ENCODE results near the gene PIWIL4.
"Not testable (repeated sequence)": the region's sequence is repeated elsewhere in the genome, so short reads cannot be mapped to it uniquely, and the experiment has no call there.

Gene PIWIL4

GRCh38 chr11:94583213-94583865 lies 16.2 kb downstream of the PIWIL4 start:
- in situ Hi-C loops (cut with MboI; ENCODE audit: low sequenced_read_pairs): no loop called here

GRCh38 chr11:94583866-94584500 lies 16.8 kb downstream of the PIWIL4 start:
- in situ Hi-C loops (cut with MboI; ENCODE audit: low sequenced_read_pairs): no loop called here

GRCh38 chr11:94584978-94585377 lies 17.8 kb downstream of the PIWIL4 start:
- in situ Hi-C loops (cut with MboI; ENCODE audit: low sequenced_read_pairs): no loop called here

GRCh38 chr11:94585399-94585798 lies 18.2 kb downstream of the PIWIL4 start:
- in situ Hi-C loops (cut with MboI; ENCODE audit: low sequenced_read_pairs): no loop called here

GRCh38 chr11:94586546-94586945 lies 19.4 kb downstream of the PIWIL4 start:
- in situ Hi-C loops (cut with MboI; ENCODE audit: low sequenced_read_pairs): no loop called here

- in situ Hi-C loops (cut with MboI; ENCODE audit: low sequenced_read_pairs): no loop called here
These were observed 19.8 kb downstream of the PIWIL4 start for GRCh38 chr11:94586978-94587377.

GRCh38 chr11:94588366-94588942 lies 21.3 kb downstream of the PIWIL4 start:
- in situ Hi-C loops (cut with MboI; ENCODE audit: low sequenced_read_pairs): no loop called here

GRCh38 chr11:94590352-94591041 lies 23.3 kb downstream of the PIWIL4 start:
- in situ Hi-C loops (cut with MboI; ENCODE audit: low sequenced_read_pairs): no loop called here

GRCh38 chr11:94593030-94593429 lies 25.9 kb downstream of the PIWIL4 start:
- in situ Hi-C loops (cut with MboI; ENCODE audit: low sequenced_read_pairs): no loop called here

- in situ Hi-C loops (cut with MboI; ENCODE audit: low sequenced_read_pairs): no loop called here
These were observed 27.9 kb downstream of the PIWIL4 start for GRCh38 chr11:94595076-94595475.

- in situ Hi-C loops (cut with MboI; ENCODE audit: low sequenced_read_pairs): no loop called here
These were observed 30.7 kb downstream of the PIWIL4 start for GRCh38 chr11:94597896-94598295.

- in situ Hi-C loops (cut with MboI; ENCODE audit: low sequenced_read_pairs): no loop called here
These were observed 32.3 kb downstream of the PIWIL4 start for GRCh38 chr11:94599510-94599909.

- in situ Hi-C loops (cut with MboI; ENCODE audit: low sequenced_read_pairs): loop anchor here (25.0 kb wide), 1 partner anchor 285 kb away; no protein-coding TSS in a partner anchor
These were observed 35.5 kb downstream of the PIWIL4 start for GRCh38 chr11:94602430-94603372.

GRCh38 chr11:94603587-94603986 lies 36.4 kb downstream of the PIWIL4 start:
- in situ Hi-C loops (cut with MboI; ENCODE audit: low sequenced_read_pairs): loop anchor here (25.0 kb wide), 1 partner anchor 284 kb away; no protein-coding TSS in a partner anchor

GRCh38 chr11:94604482-94604881 lies 37.3 kb downstream of the PIWIL4 start:
- in situ Hi-C loops (cut with MboI; ENCODE audit: low sequenced_read_pairs): loop anchor here (25.0 kb wide), 1 partner anchor 283 kb away; no protein-coding TSS in a partner anchor

GRCh38 chr11:94613120-94613519 lies 46.0 kb downstream of the PIWIL4 start:
- in situ Hi-C loops (cut with MboI; ENCODE audit: low sequenced_read_pairs): loop anchor here (25.0 kb wide), 1 partner anchor 274 kb away; no protein-coding TSS in a partner anchor

GRCh38 chr11:94623120-94623735 lies 56.1 kb downstream of the PIWIL4 start:
- in situ Hi-C loops (cut with MboI; ENCODE audit: low sequenced_read_pairs): loop anchor here (25.0 kb wide), 1 partner anchor 264 kb away; no protein-coding TSS in a partner anchor

GRCh38 chr11:94625422-94625821 lies 58.3 kb downstream of the PIWIL4 start:
- in situ Hi-C loops (cut with MboI; ENCODE audit: low sequenced_read_pairs): not testable (repeated sequence)

- in situ Hi-C loops (cut with MboI; ENCODE audit: low sequenced_read_pairs): not testable (repeated sequence)
These were observed 59.9 kb downstream of the PIWIL4 start for GRCh38 chr11:94627003-94627560.

Measured in HL-60/S4 (cell line).